ENCODE measurements around the gene PPP1R37. TPM values are rescaled to one million over a fixed set of nuclear protein-coding genes. Genes with fewer than 3 reads are reported as not detected.

PPP1R37 gene
- total RNA-seq, 1 donor from 2014 or later = 38.6 TPM

- Mint-ChIP-seq H3K27ac (ENCODE audit: unreplicated experiment) (no peak overlapping the region), H3K27me3 (ENCODE audit: low read depth) (no peaks in the 10 kb centered on the region), H3K9me3 (no peaks in the 10 kb centered on the region), H3K4me1 (no peaks in the 10 kb centered on the region), H3K4me3 (no peak overlapping the region), H3K36me3 (ENCODE audit: low read depth) (no peaks in the 10 kb centered on the region)
- DNase-seq (ENCODE audit: low read depth, low spot score) = no peak
- TF ChIP-seq CTCF (conservative IDR thresholded peaks at IDR 0.05) = no peak
Observed at GRCh38 chr19:45128146-45128545, 35.2 kb downstream of the PPP1R37 start.

GRCh38 chr19:45128806-45129205, 35.8 kb downstream of the PPP1R37 start:
- Mint-ChIP-seq H3K27me3 (ENCODE audit: low read depth) (no peaks in the 10 kb centered on the region), H3K36me3 (ENCODE audit: low read depth) (no peaks in the 10 kb centered on the region), H3K27ac (ENCODE audit: unreplicated experiment) (peak overlapping the region; percentile 27), H3K4me3 (no peak overlapping the region), H3K9me3 (no peaks in the 10 kb centered on the region), H3K4me1 (no peaks in the 10 kb centered on the region)
- TF ChIP-seq CTCF (conservative IDR thresholded peaks at IDR 0.05) = no peak
- DNase-seq (ENCODE audit: low read depth, low spot score) = no peak

- Mint-ChIP-seq H3K27me3 (ENCODE audit: low read depth) (no peaks in the 10 kb centered on the region), H3K27ac (ENCODE audit: unreplicated experiment) (no peak overlapping the region), H3K4me3 (no peak overlapping the region), H3K9me3 (no peaks in the 10 kb centered on the region), H3K4me1 (peaks cover 4% of the 10 kb centered on the region), H3K36me3 (ENCODE audit: low read depth) (no peaks in the 10 kb centered on the region)
- no peak for DNase-seq (ENCODE audit: low read depth, low spot score)
- no peak for TF ChIP-seq CTCF (conservative IDR thresholded peaks at IDR 0.05)
Observed at GRCh38 chr19:45130236-45130635, 37.3 kb downstream of the PPP1R37 start.

GRCh38 chr19:45130888-45131615, 38.1 kb downstream of the PPP1R37 start:
- Mint-ChIP-seq H3K9me3 (no peaks in the 10 kb centered on the region), H3K4me3 (no peak overlapping the region), H3K27ac (ENCODE audit: unreplicated experiment) (no peak overlapping the region), H3K27me3 (ENCODE audit: low read depth) (no peaks in the 10 kb centered on the region), H3K4me1 (peaks cover 7% of the 10 kb centered on the region), H3K36me3 (ENCODE audit: low read depth) (no peaks in the 10 kb centered on the region)
- no peak for DNase-seq (ENCODE audit: low read depth, low spot score)
- TF ChIP-seq CTCF (conservative IDR thresholded peaks at IDR 0.05) = peak; percentile 54

- TF ChIP-seq CTCF (conservative IDR thresholded peaks at IDR 0.05) = no peak
- DNase-seq (ENCODE audit: low read depth, low spot score) = no peak
- Mint-ChIP-seq H3K9me3 (no peaks in the 10 kb centered on the region), H3K36me3 (ENCODE audit: low read depth) (peaks cover 2% of the 10 kb centered on the region), H3K27ac (ENCODE audit: unreplicated experiment) (peak overlapping the region; percentile 81), H3K4me1 (peaks cover 28% of the 10 kb centered on the region), H3K4me3 (no peak overlapping the region), H3K27me3 (ENCODE audit: low read depth) (no peaks in the 10 kb centered on the region)
Observed at GRCh38 chr19:45133661-45134060, 40.7 kb downstream of the PPP1R37 start.

Data from neural crest cell (in vitro differentiated cells).